ENCODE measurements around the gene SYT2. TPM values are rescaled to one million over a fixed set of nuclear protein-coding genes. Genes with fewer than 3 reads are reported as not detected.

Gene SYT2
- total and polyA plus RNA-seq, 2 of the 13 experiments (the other 11 are each of a cell fraction or from before 2014, with no cell fraction given): not detected

GRCh38 chr1:202708456-202709275 lies 1.6 kb downstream of the SYT2 start:
- Histone ChIP-seq H2AFZ (ENCODE audit: low read length) (no peak overlapping the region), H4K20me1 (ENCODE audit: insufficient read depth, low read length) (no peaks in the 10 kb centered on the region; the same call in 1 of the 2 replicates), H3K4me2 (ENCODE audit: low read depth, low read length) (no peak overlapping the region), H3K79me2 (ENCODE audit: insufficient read depth, low read length) (no peaks in the 10 kb centered on the region), H3K9me3 (ENCODE audit: low read length) (no peaks in the 10 kb centered on the region), H3K4me1 (ENCODE audit: insufficient read depth, low read length) (0 out of 2 replicates have a peak, but pooled peaks cover 8% of the 10 kb centered on the region), H3K27me3 (ENCODE audit: control insufficient read depth in 1 of 2, insufficient read depth in 2 of 2, low read length in 2 of 2) (peaks cover 23 to 93% of the 10 kb centered on the region in 2 experiments), H3K9ac (ENCODE audit: insufficient read depth, low read depth, low read length) (no peak overlapping the region), H3K27ac (ENCODE audit: extremely low read length, insufficient read depth, low read length) (no peak overlapping the region), H3K36me3 (replicated peaks in 1 of 2; ENCODE audit: control insufficient read depth in 1 of 2, insufficient read depth in 2 of 2, low read length in 2 of 2) (no peaks in the 10 kb centered on the region), H3K4me3 (replicated peaks in 1 of 3; ENCODE audit: insufficient read depth in 1 of 3, low read depth in 2 of 3, low read length in 3 of 3) (no peak overlapping the region)
- TF ChIP-seq KLF9 (CRISPR knock-in tag; IDR thresholded peaks at IDR 0.05; ENCODE audit: low read depth) (no peak), ZNF33A (CRISPR knock-in tag; IDR thresholded peaks at IDR 0.05; ENCODE audit: borderline replicate concordance) (no peak), ZNF850 (CRISPR knock-in tag; conservative IDR thresholded peaks at IDR 0.05) (no peak), ZNF543 (CRISPR knock-in tag; IDR thresholded peaks at IDR 0.05) (no peak), PRDM10 (CRISPR knock-in tag; IDR thresholded peaks at IDR 0.05; ENCODE audit: low read depth) (no peak), ISL2 (CRISPR knock-in tag; IDR thresholded peaks at IDR 0.05) (no peak), HNRNPH1 (optimal IDR thresholded peaks at IDR 0.05; ENCODE audit: low read depth, low read length) (no peak), CHD2 (IDR thresholded peaks at IDR 0.05; ENCODE audit: low read depth, low read length) (no peak), CENPX (CRISPR knock-in tag; IDR thresholded peaks at IDR 0.05) (no peak), ZNF337 (CRISPR knock-in tag; IDR thresholded peaks at IDR 0.05; ENCODE audit: borderline replicate concordance, low read depth) (no peak), MAFF (IDR thresholded peaks at IDR 0.05; ENCODE audit: low read depth, low read length) (no peak)
- WGBS (ENCODE audit: low lambda C conversion rate): 0% methylated on average over 3 of the region's 12 CpGs
- ChIA-PET POLR2A (no interaction called here), CTCF (ENCODE audit: low intra/inter-chr PET ratio, low total read pairs) (no interaction called here)
- ATAC-seq (no peak), FAIRE-seq (no peak), DNase-seq (ENCODE audit: low spot score) (no peak)
- intact Hi-C loops (cut with micrococcal nuclease; ENCODE audit: unreplicated experiment): no loop called here
- in situ Hi-C loops (cut with HindIII; ENCODE audit: extremely low pct_ligation_motif_present, low pct_unique_long_range_greater_than_20kb): no loop called here
- BruUV-seq (replicated peaks): no TSS peak
